GM23248 (cell line): Measurements from ENCODE around the gene HOXB3. TPM values are rescaled to one million over a fixed set of nuclear protein-coding genes. Genes with fewer than 3 reads are reported as not detected.
A peak's percentile ranks its signal among the peaks of the same experiment; 100 is the strongest.

ENCODE experiments used
- DNase-seq: peaks from one replicate; pipeline ENCODE4 v3.0.0-alpha.2; 2015
- H2AFZ ChIP-seq: fragments of 200-600 bp; sonication (generic); 2 replicates; pipeline ENCODE4 v1.6.1; 2016; ENCODE audit warnings: antibody characterized with exemption
- H3F3A ChIP-seq: fragments of 200-600 bp; sonication (generic); 2 replicates; pipeline ENCODE4 v1.6.1; 2016; ENCODE audit warnings: mild to moderate bottlenecking, antibody characterized with exemption, mixed run types; ENCODE audit not compliant: insufficient read depth
- H3K27ac ChIP-seq: fragments of 200-600 bp; sonication (generic); 2 replicates; pipeline ENCODE4 v1.5.1; 2016; ENCODE audit warnings: mild to moderate bottlenecking
- H3K27me3 ChIP-seq: fragments of 200-600 bp; sonication (generic); replicated peaks from 2 replicates; pipeline ENCODE4 v1.6.1; 2016; ENCODE audit warnings: mild to moderate bottlenecking; ENCODE audit not compliant: insufficient read depth
- H3K36me3 ChIP-seq: fragments of 200-600 bp; sonication (generic); 2 replicates; pipeline ENCODE4 v1.6.1; 2016; ENCODE audit warnings: low read depth, mild to moderate bottlenecking
- H3K4me1 ChIP-seq: fragments of 200-600 bp; sonication (generic); 2 replicates; pipeline ENCODE4 v1.6.1; 2016; ENCODE audit warnings: mild to moderate bottlenecking; ENCODE audit not compliant: insufficient read depth
- H3K4me2 ChIP-seq: fragments of 200-600 bp; sonication (generic); one replicate; pipeline ENCODE4 v1.6.1; 2016; ENCODE audit warnings: mild to moderate bottlenecking; ENCODE audit not compliant: unreplicated experiment
- H3K4me3 ChIP-seq: fragments of 200-600 bp; sonication (generic); 2 replicates; pipeline ENCODE4 v1.5.1; 2016; ENCODE audit warnings: mild to moderate bottlenecking
- H3K79me2 ChIP-seq: fragments of 200-600 bp; sonication (generic); 2 replicates; pipeline ENCODE4 v1.6.1; 2016; ENCODE audit warnings: mild to moderate bottlenecking; ENCODE audit not compliant: insufficient read depth
- H3K9ac ChIP-seq: fragments of 200-600 bp; sonication (generic); 2 replicates; pipeline ENCODE4 v1.6.1; 2016; ENCODE audit warnings: mild to moderate bottlenecking
- H3K9me2 ChIP-seq: fragments of 200-600 bp; sonication (generic); 2 replicates; pipeline ENCODE4 v1.6.1; 2016; ENCODE audit warnings: mixed run types, mild to moderate bottlenecking, moderate library complexity; ENCODE audit not compliant: insufficient read depth
- H3K9me3 ChIP-seq: fragments of 200-600 bp; sonication (generic); one replicate; pipeline ENCODE4 v1.6.1; 2017; ENCODE audit warnings: low read depth
- H4K20me1 ChIP-seq: fragments of 200-600 bp; sonication (generic); 2 replicates; pipeline ENCODE4 v1.6.0; 2016; ENCODE audit not compliant: insufficient read depth
- EZH2 ChIP-seq: fragments of 200-600 bp; sonication (generic); IDR thresholded peaks from 2 replicates; pipeline ENCODE4 v1.6.1; 2018; ENCODE audit warnings: antibody characterized with exemption, mild to moderate bottlenecking; ENCODE audit not compliant: insufficient read depth, poor library complexity, severe bottlenecking
- EZH2phosphoT487 ChIP-seq: fragments of 200-600 bp; sonication (generic); IDR thresholded peaks from 2 replicates; pipeline ENCODE4 v1.6.1; 2018; ENCODE audit warnings: antibody characterized with exemption, moderate library complexity, mild to moderate bottlenecking, low read depth; ENCODE audit not compliant: insufficient read depth
- WGBS, 2 experiments: methylation state at CpG; one replicate each; pipeline ENCODE4 v1.1.6; 2015 to 2017; ENCODE audit warnings: low lambda C conversion rate in 2 of 2, low coverage in 1 of 2; ENCODE audit errors: missing lambda C conversion rate in 2 of 2; 5-methylcytosine and 5-hydroxymethylcytosine counted together
- in situ Hi-C: fragments of 300-500 bp; cut with MboI; formaldehyde crosslinking; loops from 2 replicates; pipeline ENCODE4 v1.15.0; 2020
- polyA plus RNA-seq: library from polyadenylated mRNA; unstranded; fragments of >200 nt; fragmentation: Nextera tagmentation; extraction: Ambion mirVana; gene quantifications from 2 replicates; pipeline ENCODE4 v1.2.1, GENCODE V29; 2016
- total RNA-seq: library from RNA; depleted of rRNA; stranded (reverse); fragments of >200 nt; shearing (Covaris generic); gene quantifications from 2 replicates; pipeline ENCODE4 v1.2.3, GENCODE V29; 2014

HOXB3 gene
- total and polyA plus RNA-seq, 2 experiments from 2014 or later: 1.9 to 2.4 TPM

DNA sequence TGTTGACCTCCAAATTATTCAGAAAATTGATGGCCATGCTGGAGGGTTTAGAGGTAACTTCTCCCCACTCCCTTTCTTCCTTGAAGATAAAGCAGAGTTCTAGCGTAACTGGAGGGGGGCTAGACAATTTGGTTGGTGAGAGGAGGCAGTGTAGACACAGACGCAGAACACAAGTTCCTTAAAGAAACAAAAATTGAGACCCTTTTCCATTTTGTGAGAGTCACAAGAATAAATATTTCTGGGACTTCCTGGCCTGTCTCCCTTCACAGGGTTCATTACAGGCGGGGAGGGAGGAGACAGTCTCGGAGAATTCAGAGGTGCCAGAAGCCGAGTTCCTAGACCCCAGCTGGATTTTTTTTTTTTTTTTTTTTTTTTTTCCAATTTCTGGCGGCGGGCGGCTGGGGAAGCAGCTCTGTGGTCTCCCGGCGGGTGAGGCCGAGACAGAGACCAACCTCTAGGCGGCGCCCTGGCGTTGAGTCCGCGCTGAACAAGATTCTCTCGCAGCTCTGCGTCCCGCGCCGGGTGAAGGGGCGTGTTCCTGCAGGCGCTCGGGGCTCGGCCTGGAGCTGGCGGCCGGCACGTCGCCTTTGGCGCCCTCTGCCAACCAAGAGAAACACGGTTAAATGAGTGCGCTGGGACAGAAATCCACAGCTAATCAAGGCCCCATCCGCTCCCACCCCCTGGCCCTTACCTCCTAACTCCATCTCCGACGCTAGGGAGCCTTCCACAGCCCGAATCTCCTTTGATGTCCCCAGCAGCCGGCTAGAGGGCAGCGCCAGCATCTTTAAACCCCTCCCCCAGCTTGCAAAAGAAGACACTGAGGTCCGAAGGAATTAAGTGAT lies 46.4 kb upstream of the HOXB3 start:
- Histone ChIP-seq H3K4me1 (0 out of 2 replicates have a peak, but pooled peaks cover 4% of the 10 kb centered on the region), H3K4me2 (no peak overlapping the region), H3K9me3 (no peaks in the 10 kb centered on the region), H3K27me3 (peaks cover 87% of the 10 kb centered on the region), H3K4me3 (no peak overlapping the region), H3K9me2 (no peaks in the 10 kb centered on the region), H3K27ac (no peak overlapping the region), H4K20me1 (no peaks in the 10 kb centered on the region), H3F3A (peaks cover 12% of the 10 kb centered on the region), H3K9ac (no peak overlapping the region), H2AFZ (no peak overlapping the region), H3K79me2 (no peaks in the 10 kb centered on the region), H3K36me3 (no peaks in the 10 kb centered on the region)
- WGBS, 2 experiments: 5 to 9% methylated on average over 38 of the region's 39 CpGs
- in situ Hi-C loops: no loop called here
- peak; percentile 83 for DNase-seq
- TF ChIP-seq EZH2 (peak; percentile 59), EZH2phosphoT487 (0 out of 2 replicates have a peak, but pooled peaks have one; percentile 44)

DNA sequence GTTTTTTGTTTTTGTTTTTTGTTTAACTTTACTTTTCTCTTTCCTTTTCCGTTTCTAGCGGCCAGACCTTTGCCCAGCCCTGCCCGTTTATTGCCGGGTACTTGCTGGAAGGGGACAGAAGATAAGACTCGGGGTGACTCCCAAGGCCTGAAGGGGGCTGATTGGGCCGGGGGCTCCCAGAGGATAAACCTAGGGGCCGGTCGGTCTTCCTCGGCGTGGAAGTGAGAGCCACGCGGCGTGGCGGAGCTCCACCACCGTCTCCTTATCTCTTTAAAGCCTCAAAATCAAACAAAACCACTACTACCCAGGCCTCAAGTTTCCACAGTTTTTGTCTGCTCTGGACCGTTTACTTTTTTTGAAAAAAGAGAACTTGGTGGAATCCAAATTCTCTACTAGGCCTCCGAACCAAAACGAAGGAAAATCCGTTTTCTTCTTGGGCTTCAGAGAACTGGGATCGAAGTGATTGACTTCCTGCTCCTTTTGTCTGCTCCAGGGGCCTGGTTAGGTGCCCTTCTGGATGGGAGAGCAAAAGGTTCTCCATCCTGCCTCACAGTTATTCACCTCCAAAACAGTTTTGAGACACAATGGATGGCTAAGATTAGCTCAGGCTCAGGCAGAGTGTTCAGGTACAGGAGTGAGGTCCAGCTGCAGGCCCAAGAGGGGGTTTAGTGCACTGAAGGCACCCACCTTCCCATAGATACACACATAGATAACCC lies 44.6 kb upstream of the HOXB3 start:
- peaks cover 87% of the 10 kb centered on the region for H3K27me3 ChIP-seq
- no peak overlapping the region for H3K4me3 ChIP-seq
- in situ Hi-C loops: no loop called here
- 32% methylated on average over 20 of the region's 20 CpGs for WGBS, 2 experiments
- H3K9me2 ChIP-seq: no peaks in the 10 kb centered on the region
- 0 out of 2 replicates have a peak, but pooled peaks cover 4% of the 10 kb centered on the region for H3K4me1 ChIP-seq
- no peaks in the 10 kb centered on the region for H3K36me3 ChIP-seq
- no peak overlapping the region for H3K4me2 ChIP-seq
- no peak overlapping the region for H3K27ac ChIP-seq
- no peaks in the 10 kb centered on the region for H4K20me1 ChIP-seq
- no peak overlapping the region for H2AFZ ChIP-seq
- no peaks in the 10 kb centered on the region for H3K9me3 ChIP-seq
- no peak for TF ChIP-seq EZH2phosphoT487
- no peak for TF ChIP-seq EZH2
- no peak overlapping the region for H3K9ac ChIP-seq
- no peaks in the 10 kb centered on the region for H3K79me2 ChIP-seq
- peaks cover 12% of the 10 kb centered on the region for H3F3A ChIP-seq
- DNase-seq: no peak

DNA sequence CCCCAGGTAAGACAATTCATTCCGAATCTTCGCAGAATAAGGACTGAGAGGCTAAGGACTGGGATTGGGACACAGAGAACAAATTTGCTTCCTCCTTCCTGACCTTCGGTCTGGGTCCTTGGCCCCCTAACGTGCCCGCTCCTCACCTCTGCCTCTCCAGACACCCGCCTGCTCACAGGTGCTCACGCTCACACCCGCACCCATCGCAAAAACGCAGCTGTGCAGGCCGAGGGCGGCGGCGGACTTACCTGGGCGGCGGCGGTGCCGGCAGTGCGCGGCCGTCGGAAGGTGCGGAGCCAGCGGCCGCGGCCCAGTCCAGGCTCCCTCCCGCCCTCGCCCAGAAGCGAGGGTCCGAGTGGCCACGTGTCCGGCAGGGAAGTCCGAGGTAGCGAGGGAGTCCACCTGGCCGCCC lies 43.2 kb upstream of the HOXB3 start:
- TF ChIP-seq EZH2phosphoT487 (no peak), EZH2 (no peak)
- Histone ChIP-seq H3K4me2 (no peak overlapping the region), H3K27ac (no peak overlapping the region), H3K4me1 (0 out of 2 replicates have a peak, but pooled peaks cover 4% of the 10 kb centered on the region), H3K79me2 (no peaks in the 10 kb centered on the region), H2AFZ (no peak overlapping the region), H3K36me3 (no peaks in the 10 kb centered on the region), H3K27me3 (peaks cover 87% of the 10 kb centered on the region), H3K9ac (no peak overlapping the region), H3K4me3 (no peak overlapping the region), H3K9me3 (no peaks in the 10 kb centered on the region), H3F3A (peaks cover 12% of the 10 kb centered on the region), H3K9me2 (no peaks in the 10 kb centered on the region), H4K20me1 (no peaks in the 10 kb centered on the region)
- DNase-seq: no peak
- 9 to 10% methylated on average over 27 to 34 of the region's 35 CpGs for WGBS, 2 experiments
- in situ Hi-C loops: no loop called here

DNA sequence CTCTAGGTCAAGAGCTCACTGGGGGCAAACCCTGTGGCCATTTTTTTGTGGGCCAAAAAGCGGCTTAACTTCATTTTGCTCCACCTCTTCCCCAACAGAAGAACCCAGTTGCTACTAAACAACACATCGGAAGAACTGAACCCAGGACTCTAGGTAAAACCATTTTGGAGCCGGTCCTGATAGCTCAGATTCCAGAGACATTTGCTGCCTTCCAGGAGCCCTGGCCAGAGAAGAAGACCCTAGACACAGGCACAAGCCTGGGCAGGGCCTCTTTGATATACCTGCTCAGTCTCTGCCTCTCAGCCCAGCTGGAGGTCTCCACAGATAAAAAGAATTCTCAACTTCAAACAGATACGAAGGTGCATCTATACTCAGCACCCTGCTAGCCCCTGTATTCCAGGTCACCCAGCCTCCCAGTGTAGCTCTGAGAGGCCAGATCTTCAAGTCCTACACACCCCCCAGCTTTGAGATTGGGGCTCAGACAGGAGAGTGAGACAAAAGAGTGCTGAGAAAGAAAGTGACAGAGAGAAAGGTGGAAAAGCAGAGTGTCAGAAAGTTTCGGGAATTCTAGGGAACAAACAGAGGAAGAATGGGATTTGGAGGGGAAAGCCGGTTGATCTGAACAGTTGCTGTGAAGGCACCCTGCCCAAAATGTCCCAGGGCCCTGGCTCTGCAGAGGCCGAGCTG lies 42.7 kb upstream of the HOXB3 start:
- peaks cover 91% of the 10 kb centered on the region for H3K27me3 ChIP-seq
- WGBS, 2 experiments: 21 to 27% methylated on average over 7 of the region's 7 CpGs
- TF ChIP-seq EZH2 (peak; percentile 29), EZH2phosphoT487 (peak; percentile 62; the same call in 1 of the 2 replicates)
- no peaks in the 10 kb centered on the region for H4K20me1 ChIP-seq
- H3K4me3 ChIP-seq: no peak overlapping the region
- no peaks in the 10 kb centered on the region for H3K36me3 ChIP-seq
- no peaks in the 10 kb centered on the region for H3K9me2 ChIP-seq
- no peak overlapping the region for H3K27ac ChIP-seq
- in situ Hi-C loops: no loop called here
- H3K4me2 ChIP-seq: no peak overlapping the region
- DNase-seq: no peak
- no peak overlapping the region for H2AFZ ChIP-seq
- H3K9me3 ChIP-seq: no peaks in the 10 kb centered on the region
- peaks cover 11% of the 10 kb centered on the region for H3F3A ChIP-seq
- H3K4me1 ChIP-seq: 0 out of 2 replicates have a peak, but pooled peaks cover 4% of the 10 kb centered on the region
- H3K9ac ChIP-seq: no peak overlapping the region
- no peaks in the 10 kb centered on the region for H3K79me2 ChIP-seq
